ENCODE results near the gene RHOB. TPM values are rescaled to one million over a fixed set of nuclear protein-coding genes. Genes with fewer than 3 reads are reported as not detected.

RHOB gene
- total RNA-seq, 1 experiment from 2014 or later: 28.1 TPM

- H3K27me3 Mint-ChIP-seq (ENCODE audit: insufficient read depth, unreplicated experiment): no peaks in the 10 kb centered on the region
- no peak overlapping the region for H3K27ac Mint-ChIP-seq (ENCODE audit: low read depth, unreplicated experiment)
- peaks cover 5% of the 10 kb centered on the region for H3K4me1 Mint-ChIP-seq (ENCODE audit: insufficient read depth, unreplicated experiment)
- no peak overlapping the region for H3K4me3 Mint-ChIP-seq (ENCODE audit: unreplicated experiment)
- no peaks in the 10 kb centered on the region for H3K36me3 Mint-ChIP-seq (ENCODE audit: insufficient read depth, unreplicated experiment)
- H3K9me3 Mint-ChIP-seq (ENCODE audit: unreplicated experiment): no peaks in the 10 kb centered on the region
- no peak for DNase-seq (ENCODE audit: unreplicated experiment)
- no TSS peak for BruUV-seq (replicated peaks)
- TF ChIP-seq CTCF (IDR thresholded peaks at IDR 0.05; ENCODE audit: unreplicated experiment): no peak
- intact Hi-C loops (cut with micrococcal nuclease): no loop called here
- CTCF ChIA-PET: interaction anchor here (0.6 to 1.7 kb wide), 5 partner anchors 9 to 174 kb away, joined by 3 to 6 read pairs (median 3); no protein-coding TSS in a partner anchor
- POLR2A ChIA-PET: interaction anchor here (0.6 to 1.7 kb wide), 3 partner anchors 10 to 23 kb away, joined by 3 to 6 read pairs (median 5); partner anchors contain the start of gene RHOB
Measured at GRCh38 chr2:20467789-20468548, 21.1 kb downstream of the RHOB start.

GRCh38 chr2:20468549-20469500 lies 22.0 kb downstream of the RHOB start:
- no peaks in the 10 kb centered on the region for H3K27me3 Mint-ChIP-seq (ENCODE audit: insufficient read depth, unreplicated experiment)
- no peaks in the 10 kb centered on the region for H3K9me3 Mint-ChIP-seq (ENCODE audit: unreplicated experiment)
- no peak overlapping the region for H3K27ac Mint-ChIP-seq (ENCODE audit: low read depth, unreplicated experiment)
- no peak overlapping the region for H3K4me3 Mint-ChIP-seq (ENCODE audit: unreplicated experiment)
- no TSS peak for BruUV-seq (replicated peaks)
- TF ChIP-seq CTCF (IDR thresholded peaks at IDR 0.05; ENCODE audit: unreplicated experiment): no peak
- intact Hi-C loops (cut with micrococcal nuclease): no loop called here
- CTCF ChIA-PET: interaction anchor here (1.1 to 1.7 kb wide), 3 partner anchors 16 to 174 kb away, joined by 3 to 6 read pairs (median 5); no protein-coding TSS in a partner anchor
- no peak for DNase-seq (ENCODE audit: unreplicated experiment)
- H3K4me1 Mint-ChIP-seq (ENCODE audit: insufficient read depth, unreplicated experiment): peaks cover 5% of the 10 kb centered on the region
- no peaks in the 10 kb centered on the region for H3K36me3 Mint-ChIP-seq (ENCODE audit: insufficient read depth, unreplicated experiment)
- POLR2A ChIA-PET: interaction anchor here (0.6 to 1.7 kb wide), 3 partner anchors 11 to 24 kb away, joined by 3 to 6 read pairs (median 5); partner anchors contain the start of gene RHOB

- Mint-ChIP-seq H3K27me3 (ENCODE audit: insufficient read depth, unreplicated experiment) (no peaks in the 10 kb centered on the region), H3K4me3 (ENCODE audit: unreplicated experiment) (no peak overlapping the region), H3K27ac (ENCODE audit: low read depth, unreplicated experiment) (no peak overlapping the region), H3K4me1 (ENCODE audit: insufficient read depth, unreplicated experiment) (peaks cover 5% of the 10 kb centered on the region), H3K36me3 (ENCODE audit: insufficient read depth, unreplicated experiment) (no peaks in the 10 kb centered on the region), H3K9me3 (ENCODE audit: unreplicated experiment) (no peaks in the 10 kb centered on the region)
- no peak for TF ChIP-seq CTCF (IDR thresholded peaks at IDR 0.05; ENCODE audit: unreplicated experiment)
- no peak for DNase-seq (ENCODE audit: unreplicated experiment)
- ChIA-PET CTCF (interaction anchor here (0.6 to 1.7 kb wide), 3 partner anchors 17 to 237 kb away, joined by 3 to 6 read pairs (median 5); no protein-coding TSS in a partner anchor), POLR2A (no interaction called here)
- intact Hi-C loops (cut with micrococcal nuclease): no loop called here
- no TSS peak for BruUV-seq (replicated peaks)
Measured at GRCh38 chr2:20469595-20469994, 22.7 kb downstream of the RHOB start.

- no TSS peak for BruUV-seq (replicated peaks)
- ChIA-PET CTCF (no interaction called here), POLR2A (no interaction called here)
- intact Hi-C loops (cut with micrococcal nuclease): no loop called here
- Mint-ChIP-seq H3K4me1 (ENCODE audit: insufficient read depth, unreplicated experiment) (peaks cover 5% of the 10 kb centered on the region), H3K27me3 (ENCODE audit: insufficient read depth, unreplicated experiment) (no peaks in the 10 kb centered on the region), H3K27ac (ENCODE audit: low read depth, unreplicated experiment) (no peak overlapping the region), H3K4me3 (ENCODE audit: unreplicated experiment) (no peak overlapping the region), H3K36me3 (ENCODE audit: insufficient read depth, unreplicated experiment) (no peaks in the 10 kb centered on the region), H3K9me3 (ENCODE audit: unreplicated experiment) (no peaks in the 10 kb centered on the region)
- no peak for DNase-seq (ENCODE audit: unreplicated experiment)
- TF ChIP-seq CTCF (IDR thresholded peaks at IDR 0.05; ENCODE audit: unreplicated experiment): no peak
Measured at GRCh38 chr2:20470211-20470610, 23.3 kb downstream of the RHOB start.

Data from MCF 10A (cell line).